Measurements from ENCODE around the gene RNU1-1.
"Not testable (repeated sequence)": the region's sequence is repeated elsewhere in the genome, so short reads cannot be mapped to it uniquely, and the experiment has no call there.

RNU1-1 gene

DNA sequence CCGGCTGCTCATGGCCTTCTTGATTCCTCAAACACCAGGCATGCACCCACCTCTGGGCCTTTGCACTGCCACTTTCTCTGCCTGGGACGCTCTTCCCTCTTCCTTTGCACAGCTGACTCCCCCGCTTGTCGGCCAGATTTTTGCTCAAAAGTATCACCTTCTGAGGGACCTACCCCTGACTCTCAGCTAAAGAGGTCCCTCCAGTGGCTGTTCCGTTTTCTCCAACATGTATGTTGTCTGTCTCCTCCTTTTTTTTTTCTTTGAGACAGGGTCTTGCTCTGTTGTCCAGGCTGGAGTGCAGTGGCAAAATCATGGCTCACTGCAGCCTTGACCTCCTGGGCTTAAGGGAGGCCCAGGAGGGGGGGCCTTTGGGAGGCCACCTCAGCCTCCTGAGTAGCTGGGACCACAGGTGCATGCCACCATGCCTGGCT is 16.6 kb downstream of the RNU1-1 start:
- H3K4me3 ChIP-seq (replicated peaks; ENCODE audit: insufficient read depth, low read length); H3K27me3 ChIP-seq (ENCODE audit: insufficient read depth, poor library complexity, severe bottlenecking); H3K27ac ChIP-seq (replicated peaks): not testable (repeated sequence)
- DNase-seq (ENCODE audit: low read depth in 1 of 2, low spot score in 1 of 2) = peak; percentile 24 to 29

DNA sequence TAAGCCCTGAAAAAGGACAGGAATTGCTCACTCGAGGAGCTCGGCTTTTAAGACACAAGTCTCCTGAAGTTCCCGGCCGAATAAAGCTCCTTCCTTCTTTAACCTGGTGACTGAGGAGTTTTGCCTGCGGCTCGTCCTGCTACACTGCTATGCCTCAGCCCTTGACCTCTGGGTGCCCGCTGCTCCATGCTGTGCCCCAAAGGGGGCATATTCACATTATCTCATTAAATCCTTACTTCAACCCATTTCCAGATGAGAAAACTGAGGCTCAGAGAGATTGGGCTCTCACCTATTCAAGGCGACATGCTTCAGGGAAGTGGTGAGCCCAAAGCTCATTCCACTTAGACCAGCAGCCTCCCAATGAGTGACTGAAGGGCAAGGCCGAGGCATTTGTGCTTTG is 20.4 kb downstream of the RNU1-1 start:
- not testable (repeated sequence) for H3K27me3 ChIP-seq (ENCODE audit: insufficient read depth, poor library complexity, severe bottlenecking); H3K27ac ChIP-seq (replicated peaks); DNase-seq (ENCODE audit: low read depth in 1 of 2, low spot score in 1 of 2); H3K4me3 ChIP-seq (replicated peaks; ENCODE audit: insufficient read depth, low read length)

DNA sequence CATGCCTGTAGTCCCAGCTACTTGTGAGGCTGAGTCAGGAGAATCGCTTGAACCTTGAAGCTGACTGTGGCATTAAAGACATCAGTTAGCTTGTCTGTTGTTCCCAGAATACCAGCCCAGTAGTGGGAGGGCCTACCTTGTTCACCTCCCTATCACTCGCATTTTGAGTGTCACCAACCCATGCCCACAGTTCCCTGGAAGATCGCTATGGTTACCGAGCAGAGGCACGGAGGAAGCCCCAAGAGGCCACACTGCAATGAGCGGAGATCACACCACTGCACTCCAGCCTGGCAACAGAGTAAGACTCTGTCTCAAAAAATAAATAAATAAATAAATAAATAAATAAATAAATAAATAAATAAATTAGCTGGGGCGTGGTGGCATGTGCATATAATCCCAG is 21.1 kb downstream of the RNU1-1 start:
- not testable (repeated sequence) for DNase-seq (ENCODE audit: low read depth in 1 of 2, low spot score in 1 of 2); H3K27ac ChIP-seq (replicated peaks)

DNA sequence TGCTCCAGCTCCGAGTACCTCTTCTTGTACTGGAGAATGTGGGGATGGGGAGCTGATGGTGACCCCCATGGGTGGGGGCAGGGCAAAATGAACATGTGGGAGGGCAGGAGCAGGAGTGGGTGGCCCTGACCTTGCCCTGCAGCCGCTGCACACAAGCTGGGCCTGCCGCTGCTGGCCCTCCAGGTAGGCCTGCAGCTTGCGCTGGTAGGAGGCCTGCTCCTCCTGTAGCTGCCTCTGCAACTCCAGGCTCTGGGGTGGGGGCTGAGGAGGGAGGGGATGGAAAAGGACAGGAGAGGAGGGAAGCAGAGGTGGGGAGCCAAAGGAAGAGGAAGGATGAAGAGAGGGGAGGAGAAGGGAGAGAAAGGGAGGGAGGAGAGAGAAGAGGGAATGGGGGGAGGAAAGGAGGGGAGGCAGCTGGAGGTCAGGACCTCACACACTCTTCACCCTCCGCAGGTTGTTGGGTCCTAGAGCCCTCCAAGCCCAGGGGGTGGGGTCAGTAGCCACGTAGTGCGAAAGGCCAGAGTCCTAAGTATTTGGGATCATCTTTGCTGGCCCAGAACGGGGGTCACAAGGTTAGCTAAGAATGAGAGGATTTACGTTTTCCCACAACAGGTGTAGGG is 22.9 kb downstream of the RNU1-1 start:
- no peak for TF ChIP-seq SPI1 (IDR thresholded peaks at IDR 0.05; ENCODE audit: borderline replicate concordance, low read depth)
- TF ChIP-seq, protein P1, sequence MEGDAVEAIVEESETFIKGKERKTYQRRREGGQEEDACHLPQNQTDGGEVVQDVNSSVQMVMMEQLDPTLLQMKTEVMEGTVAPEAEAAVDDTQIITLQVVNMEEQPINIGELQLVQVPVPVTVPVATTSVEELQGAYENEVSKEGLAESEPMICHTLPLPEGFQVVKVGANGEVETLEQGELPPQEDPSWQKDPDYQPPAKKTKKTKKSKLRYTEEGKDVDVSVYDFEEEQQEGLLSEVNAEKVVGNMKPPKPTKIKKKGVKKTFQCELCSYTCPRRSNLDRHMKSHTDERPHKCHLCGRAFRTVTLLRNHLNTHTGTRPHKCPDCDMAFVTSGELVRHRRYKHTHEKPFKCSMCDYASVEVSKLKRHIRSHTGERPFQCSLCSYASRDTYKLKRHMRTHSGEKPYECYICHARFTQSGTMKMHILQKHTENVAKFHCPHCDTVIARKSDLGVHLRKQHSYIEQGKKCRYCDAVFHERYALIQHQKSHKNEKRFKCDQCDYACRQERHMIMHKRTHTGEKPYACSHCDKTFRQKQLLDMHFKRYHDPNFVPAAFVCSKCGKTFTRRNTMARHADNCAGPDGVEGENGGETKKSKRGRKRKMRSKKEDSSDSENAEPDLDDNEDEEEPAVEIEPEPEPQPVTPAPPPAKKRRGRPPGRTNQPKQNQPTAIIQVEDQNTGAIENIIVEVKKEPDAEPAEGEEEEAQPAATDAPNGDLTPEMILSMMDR (IDR thresholded peaks at IDR 0.05; ENCODE audit: insufficient read depth, low read length) = no peak
- no peak for TF ChIP-seq REST (IDR thresholded peaks at IDR 0.05; ENCODE audit: insufficient replicate concordance, low read depth)
- no peak for TF ChIP-seq POLR2AphosphoS5 (IDR thresholded peaks at IDR 0.05; ENCODE audit: low read depth)
- TF ChIP-seq GABPA (IDR thresholded peaks at IDR 0.05; ENCODE audit: low read depth) = no peak
- Histone ChIP-seq H3K4me3 (replicated peaks; ENCODE audit: insufficient read depth, low read length) (no peak overlapping the region), H3K27me3 (ENCODE audit: insufficient read depth, poor library complexity, severe bottlenecking) (no peaks in the 10 kb centered on the region), H3K27ac (replicated peaks) (no peak overlapping the region)
- DNase-seq (ENCODE audit: low read depth in 1 of 2, low spot score in 1 of 2) = no peak

More for the DNA sequence above, 21.1 kb downstream of the RNU1-1 start:
- not testable (repeated sequence) for H3K27me3 ChIP-seq (ENCODE audit: insufficient read depth, poor library complexity, severe bottlenecking); H3K4me3 ChIP-seq (replicated peaks; ENCODE audit: insufficient read depth, low read length)

- H3K4me3 ChIP-seq (replicated peaks; ENCODE audit: insufficient read depth, low read length); H3K27me3 ChIP-seq (ENCODE audit: insufficient read depth, poor library complexity, severe bottlenecking); DNase-seq (ENCODE audit: low read depth in 1 of 2, low spot score in 1 of 2); H3K27ac ChIP-seq (replicated peaks): not testable (repeated sequence)
Observed at GRCh38 chr1:16489195-16489880, 24.7 kb downstream of the RNU1-1 start.

DNA sequence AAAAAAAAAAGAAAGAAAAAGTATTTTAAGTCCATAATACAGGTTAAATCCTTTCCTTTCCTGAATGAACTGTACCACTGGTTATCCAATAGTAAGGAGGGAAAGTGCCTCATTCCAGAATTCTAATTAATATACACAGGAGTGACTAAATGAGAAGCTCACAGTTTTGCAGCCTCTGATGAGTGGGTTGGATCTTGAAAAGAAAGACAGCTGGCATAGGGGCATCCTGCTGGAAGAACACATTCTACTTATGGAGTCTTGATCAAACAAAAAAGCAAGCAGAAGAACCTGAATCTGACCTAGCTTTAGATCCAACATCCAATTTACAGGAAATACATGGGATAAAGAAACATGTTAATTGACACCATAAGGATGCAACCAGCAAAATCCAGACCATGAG is 27.1 kb downstream of the RNU1-1 start:
- not testable (repeated sequence) for H3K4me3 ChIP-seq (replicated peaks; ENCODE audit: insufficient read depth, low read length); H3K27ac ChIP-seq (replicated peaks); DNase-seq (ENCODE audit: low read depth in 1 of 2, low spot score in 1 of 2); H3K27me3 ChIP-seq (ENCODE audit: insufficient read depth, poor library complexity, severe bottlenecking)

DNA sequence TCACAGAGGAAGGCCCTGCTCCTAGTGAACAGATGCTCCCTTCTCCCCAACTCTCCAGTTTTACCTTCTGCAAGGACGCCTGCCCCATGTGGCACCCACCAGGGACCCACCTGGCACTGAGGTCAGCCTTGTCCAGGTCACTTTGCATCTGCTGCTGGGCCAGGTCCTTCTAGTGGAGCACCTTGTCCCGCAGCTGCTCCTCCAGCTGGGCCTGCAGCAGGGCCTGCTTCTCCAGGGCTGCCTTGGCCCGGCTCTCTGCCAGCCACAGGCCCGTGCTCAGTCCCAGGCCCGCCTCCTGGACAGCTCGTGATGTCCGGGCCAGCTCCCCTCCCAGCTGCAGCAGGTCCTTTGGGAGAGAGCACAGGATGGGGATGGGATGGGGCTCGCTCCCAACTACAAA is 27.8 kb downstream of the RNU1-1 start:
- not testable (repeated sequence) for H3K27me3 ChIP-seq (ENCODE audit: insufficient read depth, poor library complexity, severe bottlenecking); DNase-seq (ENCODE audit: low read depth in 1 of 2, low spot score in 1 of 2); H3K4me3 ChIP-seq (replicated peaks; ENCODE audit: insufficient read depth, low read length); H3K27ac ChIP-seq (replicated peaks)

DNA sequence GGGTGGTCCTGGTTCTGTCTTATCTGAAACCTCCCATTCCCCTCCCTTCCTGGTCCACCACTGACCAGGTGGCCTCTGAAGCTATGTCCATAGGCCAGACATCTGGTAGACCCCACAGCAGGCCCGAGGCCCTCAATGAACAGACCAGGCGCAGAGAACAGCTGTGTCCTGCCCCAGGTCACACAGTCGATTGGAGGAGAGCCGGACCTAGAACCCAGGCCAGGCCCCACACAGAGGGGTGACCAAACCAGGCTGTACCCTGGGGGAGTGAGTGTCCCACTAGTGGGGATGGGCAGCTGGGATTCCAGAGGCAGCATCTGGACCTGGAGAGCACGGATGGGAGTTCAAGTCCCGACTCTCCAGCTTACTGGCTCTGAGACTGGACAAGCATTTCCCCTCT is 29.2 kb downstream of the RNU1-1 start:
- no peak overlapping the region for H3K4me3 ChIP-seq (replicated peaks; ENCODE audit: insufficient read depth, low read length)
- no peak for DNase-seq (ENCODE audit: low read depth in 1 of 2, low spot score in 1 of 2)

More for the DNA sequence above, 29.2 kb downstream of the RNU1-1 start:
- no peak for TF ChIP-seq GABPA (IDR thresholded peaks at IDR 0.05; ENCODE audit: low read depth)
- no peak for TF ChIP-seq POLR2AphosphoS5 (IDR thresholded peaks at IDR 0.05; ENCODE audit: low read depth)
- no peak for TF ChIP-seq REST (IDR thresholded peaks at IDR 0.05; ENCODE audit: insufficient replicate concordance, low read depth)
- TF ChIP-seq, protein P1 (IDR thresholded peaks at IDR 0.05; ENCODE audit: insufficient read depth, low read length) = no peak
- TF ChIP-seq SPI1 (IDR thresholded peaks at IDR 0.05; ENCODE audit: borderline replicate concordance, low read depth) = no peak
- H3K27ac ChIP-seq (replicated peaks) = no peak overlapping the region
- H3K27me3 ChIP-seq (ENCODE audit: insufficient read depth, poor library complexity, severe bottlenecking) = no peaks in the 10 kb centered on the region

All from HL-60 (cell line).